Caco-2 (cell line): ENCODE data around the gene HAPSTR1. TPM values are rescaled to one million over a fixed set of nuclear protein-coding genes. Genes with fewer than 3 reads are reported as not detected.

Source experiments
- BruUV-seq: library from RNA; stranded (reverse); fragments of 400-500 nt; replicated peaks from 2 replicates; lab custom pipeline; 2021; lab: Mats Ljungman, UMichigan
- CTCF ChIA-PET: fragments of 300-600 bp; sonication (Branson Sonifier 250); formaldehyde crosslinking; loops from one replicate; lab custom pipeline; 2022; ENCODE audit warnings: antibody characterized with exemption; lab: Charles Lee
- POLR2A ChIA-PET: fragments of 300-600 bp; sonication (Branson Sonifier 250); formaldehyde crosslinking; loops from one replicate; lab custom pipeline; 2022; ENCODE audit warnings: antibody characterized with exemption; lab: Charles Lee
- DNase-seq, 2 experiments: peaks; one replicate each; pipeline versions ENCODE4 v3.0.0 to v3.0.0-alpha.2; 2020 to 2022
- H3K27me3 ChIP-seq: replicated peaks from 2 replicates; pipeline ENCODE4 v1.6.0; 2011; ENCODE audit warnings: low read length; ENCODE audit not compliant: control insufficient read depth, insufficient read depth
- H3K36me3 ChIP-seq: 2 replicates; pipeline ENCODE4 v1.5.1; 2011; ENCODE audit warnings: low read length; ENCODE audit not compliant: control insufficient read depth, insufficient read depth
- H3K4me1 ChIP-seq: fragments of 250-450 bp; sonication (Bioruptor Pico); 2 replicates; pipeline ENCODE4 v1.5.1; 2020; ENCODE audit warnings: mild to moderate bottlenecking
- H3K4me3 ChIP-seq: 2 replicates; pipeline ENCODE4 v1.5.1; 2011; ENCODE audit warnings: low read depth, mild to moderate bottlenecking, control low read depth, low read length
- H3K9me3 ChIP-seq: fragments of 250-450 bp; sonication (Bioruptor Pico); 2 replicates; pipeline ENCODE4 v1.5.1; 2020; ENCODE audit warnings: mild to moderate bottlenecking, moderate library complexity
- H3K27ac Mint-ChIP-seq: one replicate; pipeline ENCODE4 v1.8.0; 2022; ENCODE audit warnings: mixed read lengths; ENCODE audit not compliant: unreplicated experiment
- H3K27me3 Mint-ChIP-seq: one replicate; pipeline ENCODE4 v1.8.0; 2022; ENCODE audit warnings: mixed read lengths; ENCODE audit not compliant: insufficient read depth, unreplicated experiment
- H3K36me3 Mint-ChIP-seq: one replicate; pipeline ENCODE4 v1.8.0; 2022; ENCODE audit warnings: mild to moderate bottlenecking, mixed read lengths; ENCODE audit not compliant: insufficient read depth, unreplicated experiment
- H3K4me1 Mint-ChIP-seq: one replicate; pipeline ENCODE4 v1.8.0; 2022; ENCODE audit warnings: low read depth, mixed read lengths; ENCODE audit not compliant: unreplicated experiment
- H3K4me3 Mint-ChIP-seq: one replicate; pipeline ENCODE4 v1.8.0; 2022; ENCODE audit warnings: mild to moderate bottlenecking, moderate library complexity, mixed read lengths; ENCODE audit not compliant: unreplicated experiment
- H3K9me3 Mint-ChIP-seq: one replicate; pipeline ENCODE4 v1.8.0; 2022; ENCODE audit warnings: mixed read lengths; ENCODE audit not compliant: unreplicated experiment
- CTCF ChIP-seq, 2 experiments: fragments of 200-600 bp in 1 of 2; IDR thresholded peaks; 1 replicate in 1 of 2; 2 replicates in 1 of 2; pipeline versions ENCODE4 v1.5.1 to v1.8.0; 2011 to 2022; ENCODE audit warnings: antibody characterized with exemption in 1 of 2, control low read depth in 1 of 2, inconsistent platforms in 1 of 2, low read depth in 1 of 2, low read length in 1 of 2, mild to moderate bottlenecking in 1 of 2, moderate library complexity in 1 of 2; ENCODE audit not compliant: insufficient read depth in 1 of 2, severe bottlenecking in 1 of 2, unreplicated experiment in 1 of 2
- intact Hi-C: fragments of 100-400 bp; cut with micrococcal nuclease; formaldehyde crosslinking; loops from one replicate; pipeline ENCODE4 v1.10.0; 2022; ENCODE audit not compliant: unreplicated experiment
- total RNA-seq: library from RNA; stranded (reverse); gene quantifications from 2 replicates; pipeline ENCODE4 v1.2.3, GENCODE V29; 2022

HAPSTR1 gene
- total RNA-seq, 1 experiment from 2014 or later, result 47.1 TPM

GRCh38 chr16:9079430-9079812 is 12.0 kb upstream of the HAPSTR1 start:
- POLR2A ChIA-PET, result interaction anchor here (2.3 kb wide), 1 partner anchor 12 kb away, joined by 12 read pairs; the partner anchor contains the start of gene HAPSTR1
- intact Hi-C loops, result no loop called here
- Histone ChIP-seq H3K27me3 (no peaks in the 10 kb centered on the region), H3K9me3 (no peaks in the 10 kb centered on the region), H3K4me3 (no peak overlapping the region), H3K36me3 (no peaks in the 10 kb centered on the region), H3K4me1 (0 out of 2 replicates have a peak, but pooled peaks cover 9% of the 10 kb centered on the region)
- H3K27me3 Mint-ChIP-seq, result peaks cover 3% of the 10 kb centered on the region
- H3K36me3 Mint-ChIP-seq, result peaks cover 5% of the 10 kb centered on the region
- peaks cover 16% of the 10 kb centered on the region for H3K4me1 Mint-ChIP-seq
- BruUV-seq, result no TSS peak
- CTCF ChIA-PET, result no interaction called here
- no peak overlapping the region for H3K27ac Mint-ChIP-seq
- no peak overlapping the region for H3K4me3 Mint-ChIP-seq
- TF ChIP-seq CTCF (IDR thresholded peaks at IDR 0.05; ENCODE audit: insufficient read depth in 1 of 2, low read depth in 1 of 2, low read length in 1 of 2, severe bottlenecking in 1 of 2, unreplicated experiment in 1 of 2), result no peak
- peaks cover 11% of the 10 kb centered on the region for H3K9me3 Mint-ChIP-seq
- DNase-seq, result no peak

- Mint-ChIP-seq H3K4me1 (peaks cover 6% of the 10 kb centered on the region), H3K27ac (no peak overlapping the region), H3K9me3 (no peaks in the 10 kb centered on the region), H3K27me3 (no peaks in the 10 kb centered on the region), H3K4me3 (no peak overlapping the region), H3K36me3 (peaks cover 5% of the 10 kb centered on the region)
- BruUV-seq, result no TSS peak
- no peak for DNase-seq
- POLR2A ChIA-PET, result no interaction called here
- TF ChIP-seq CTCF (IDR thresholded peaks at IDR 0.05; ENCODE audit: insufficient read depth in 1 of 2, low read depth in 1 of 2, low read length in 1 of 2, severe bottlenecking in 1 of 2, unreplicated experiment in 1 of 2), result no peak
- H3K9me3 ChIP-seq, result no peaks in the 10 kb centered on the region
- H3K36me3 ChIP-seq, result no peaks in the 10 kb centered on the region
- no peaks in the 10 kb centered on the region for H3K27me3 ChIP-seq
- intact Hi-C loops, result no loop called here
- CTCF ChIA-PET, result no interaction called here
- 0 out of 2 replicates have a peak, but pooled peaks cover 3% of the 10 kb centered on the region for H3K4me1 ChIP-seq
- no peak overlapping the region for H3K4me3 ChIP-seq
Observed at GRCh38 chr16:9081158-9081557, 10.3 kb upstream of the HAPSTR1 start.

GRCh38 chr16:9081843-9082242 is 9.6 kb upstream of the HAPSTR1 start:
- POLR2A ChIA-PET, result no interaction called here
- TF ChIP-seq CTCF (IDR thresholded peaks at IDR 0.05; ENCODE audit: insufficient read depth in 1 of 2, low read depth in 1 of 2, low read length in 1 of 2, severe bottlenecking in 1 of 2, unreplicated experiment in 1 of 2), result no peak

More at GRCh38 chr16:9081843-9082242, 9.6 kb upstream of the HAPSTR1 start:
- H3K4me1 ChIP-seq, result 0 out of 2 replicates have a peak, but pooled peaks cover 3% of the 10 kb centered on the region
- H3K36me3 ChIP-seq, result no peaks in the 10 kb centered on the region
- Mint-ChIP-seq H3K4me1 (no peaks in the 10 kb centered on the region), H3K4me3 (no peak overlapping the region), H3K27me3 (no peaks in the 10 kb centered on the region), H3K36me3 (no peaks in the 10 kb centered on the region), H3K27ac (no peak overlapping the region), H3K9me3 (no peaks in the 10 kb centered on the region)
- CTCF ChIA-PET, result no interaction called here
- H3K27me3 ChIP-seq, result no peaks in the 10 kb centered on the region
- no peak overlapping the region for H3K4me3 ChIP-seq
- intact Hi-C loops, result no loop called here
- BruUV-seq, result no TSS peak
- DNase-seq, result no peak
- no peaks in the 10 kb centered on the region for H3K9me3 ChIP-seq
